NCI-H2107 treated with DMSO at 0.1 percent for 48 hours (cell line): Measurements from ENCODE around the gene DNAI1.
A peak's percentile ranks its signal among the peaks of the same experiment; 100 is the strongest.

Source experiments
- DNase-seq: peaks from one replicate; lab custom pipeline; 2025; ENCODE audit not compliant: unreplicated experiment; lab: John Stamatoyannopoulos, UW

The DNAI1 gene

DNA sequence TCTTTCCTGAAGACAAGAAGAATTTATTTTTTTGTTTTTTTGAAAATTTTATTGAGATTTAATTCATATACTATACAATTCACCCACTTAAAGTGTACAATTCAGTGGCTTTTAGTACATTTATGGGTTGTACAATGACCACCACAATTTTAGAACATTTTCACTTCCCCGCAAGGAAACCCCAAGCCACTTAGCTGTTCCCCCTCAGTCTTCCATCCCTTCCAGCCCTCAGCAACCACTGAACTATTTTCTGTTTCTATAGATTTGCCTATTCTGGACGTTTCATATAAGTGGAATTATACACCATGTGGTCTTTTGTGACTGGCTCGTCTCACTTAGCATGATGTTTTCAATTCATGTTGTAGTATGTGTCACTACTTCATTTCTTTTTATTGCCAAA, 28.0 kb downstream of the DNAI1 start:
- no peak for DNase-seq

DNA sequence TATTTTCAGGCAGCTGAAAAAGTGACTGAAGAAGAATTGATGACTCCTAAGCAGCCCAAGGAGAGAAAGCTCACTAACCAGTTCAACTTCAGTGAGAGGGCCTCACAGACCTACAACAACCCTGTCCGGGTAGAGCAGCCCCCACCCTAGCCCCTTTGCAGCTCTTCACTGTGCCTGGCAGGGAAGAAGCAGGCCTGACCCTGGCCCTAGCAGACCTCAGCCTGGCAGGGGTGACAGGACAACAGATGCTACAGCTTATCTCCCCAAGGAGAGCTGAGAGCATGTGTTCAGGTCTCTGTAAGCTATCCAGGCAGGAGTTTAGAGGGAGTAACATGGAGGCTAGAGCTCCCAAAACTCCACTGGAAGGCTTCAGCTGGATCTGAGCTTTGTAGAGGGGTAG, 31.8 kb downstream of the DNAI1 start:
- DNase-seq = no peak

DNA sequence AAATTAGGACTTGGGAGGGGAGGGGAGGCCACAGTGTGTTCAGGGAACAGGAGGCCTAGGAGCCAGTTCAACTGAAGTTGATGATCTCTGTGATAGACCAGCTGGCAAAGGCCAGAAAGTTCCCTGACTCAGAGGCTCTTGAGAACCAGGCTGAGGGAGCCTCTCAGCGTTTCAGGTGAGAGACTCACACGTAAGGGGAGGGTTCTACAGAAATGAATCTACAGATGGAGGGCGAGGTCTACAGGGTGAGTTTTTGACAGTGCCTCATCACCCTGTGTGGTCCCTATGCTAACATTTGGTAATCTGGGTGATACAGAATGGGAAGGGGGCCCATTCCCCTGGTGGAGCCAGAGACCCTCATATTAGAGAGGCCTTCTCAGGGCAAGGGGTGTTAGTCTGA, 32.2 kb downstream of the DNAI1 start:
- DNase-seq = no peak

DNA sequence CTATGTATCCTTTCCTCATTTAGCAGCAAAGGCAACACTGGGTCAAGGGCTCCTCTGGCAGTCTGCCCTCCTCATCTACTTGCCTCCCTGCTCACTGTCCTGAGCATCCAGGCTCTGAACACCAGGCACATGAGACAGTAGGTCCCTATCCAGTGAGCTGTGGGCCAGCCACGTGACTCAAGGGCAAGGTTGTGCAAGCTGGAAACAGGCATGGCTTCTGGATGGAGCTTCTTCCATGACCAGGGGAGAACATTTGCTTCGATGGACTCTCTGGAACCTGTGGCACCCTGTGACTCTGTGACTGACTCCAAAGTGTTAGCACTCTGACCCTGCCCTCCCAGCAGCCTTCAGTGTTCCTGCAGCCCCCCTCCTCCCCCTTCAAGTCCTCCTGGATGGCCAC, 33.0 kb downstream of the DNAI1 start:
- no peak for DNase-seq

DNA sequence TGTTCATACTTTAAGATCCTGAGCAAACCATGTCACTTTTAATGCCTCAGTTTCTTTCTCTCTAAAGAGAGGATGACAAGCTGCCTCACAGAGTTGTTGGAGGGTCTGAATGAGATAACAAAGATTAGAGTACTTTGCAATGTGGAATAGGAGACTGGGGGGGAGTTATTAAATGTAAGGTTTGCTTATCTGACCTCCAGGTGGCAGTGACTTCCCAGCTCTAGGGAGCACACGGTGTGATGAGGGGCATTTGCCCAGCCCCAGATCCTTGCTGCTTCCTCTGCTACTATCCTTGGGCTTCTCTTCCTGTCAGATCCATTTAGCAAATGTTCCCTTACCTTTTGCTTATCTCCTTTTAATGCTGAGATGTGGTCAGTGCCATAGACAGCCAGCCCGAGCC, 33.4 kb downstream of the DNAI1 start:
- DNase-seq = no peak

DNA sequence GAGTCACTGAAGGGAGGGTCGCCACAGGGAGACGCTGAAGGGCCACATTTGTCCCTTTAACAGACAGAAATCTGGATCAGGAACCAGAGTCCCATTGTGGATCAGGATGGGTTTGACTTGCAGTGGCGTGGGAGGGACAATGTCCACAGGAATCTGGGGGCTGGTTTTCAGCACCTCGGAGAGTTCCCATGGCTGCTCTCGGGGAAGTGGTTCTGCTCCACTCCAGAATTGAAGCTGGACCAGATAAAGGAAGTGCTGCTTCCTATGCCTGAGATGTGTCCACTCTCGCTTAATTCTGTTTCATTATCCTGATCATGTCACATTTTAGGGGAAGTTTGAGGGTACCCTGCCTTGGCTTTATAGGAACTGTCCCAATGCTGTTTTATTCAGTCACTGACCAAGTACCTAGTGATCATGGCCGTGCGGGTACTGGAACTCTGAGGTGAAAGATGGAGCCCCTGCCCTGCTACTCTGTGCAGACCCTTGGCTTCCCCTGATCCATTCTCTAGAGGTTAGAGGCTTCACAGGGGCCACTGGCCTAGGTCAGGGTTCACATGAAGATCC, 35.4 kb downstream of the DNAI1 start:
- DNase-seq = no peak

DNA sequence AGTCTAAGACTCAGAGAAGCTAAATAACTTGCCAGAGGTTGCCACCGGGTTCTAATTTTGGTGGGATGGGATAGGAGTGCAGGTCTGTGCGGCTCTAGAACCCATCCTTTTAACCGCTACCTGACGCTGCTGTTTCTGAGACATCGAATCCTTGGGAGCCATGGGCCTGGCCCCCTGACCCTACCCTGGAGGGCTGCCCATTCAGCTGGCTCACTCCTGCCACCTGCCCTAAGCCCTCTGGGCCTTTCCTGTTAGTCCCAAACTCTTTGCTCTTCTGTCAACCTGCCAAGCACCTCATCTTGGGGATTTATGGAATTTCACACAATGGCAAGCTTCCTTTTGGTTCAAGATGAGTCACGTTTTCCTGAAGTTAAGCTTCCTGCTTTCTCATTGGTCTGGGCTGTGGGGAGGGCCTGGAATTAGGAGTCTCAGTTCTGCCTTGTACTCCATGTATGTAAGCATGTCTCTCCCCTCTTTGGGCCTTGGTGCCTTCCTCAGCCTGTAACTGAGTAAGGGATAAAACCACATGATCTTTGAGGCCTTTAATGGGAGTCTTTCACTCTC, 37.6 kb downstream of the DNAI1 start:
- DNase-seq = no peak

DNA sequence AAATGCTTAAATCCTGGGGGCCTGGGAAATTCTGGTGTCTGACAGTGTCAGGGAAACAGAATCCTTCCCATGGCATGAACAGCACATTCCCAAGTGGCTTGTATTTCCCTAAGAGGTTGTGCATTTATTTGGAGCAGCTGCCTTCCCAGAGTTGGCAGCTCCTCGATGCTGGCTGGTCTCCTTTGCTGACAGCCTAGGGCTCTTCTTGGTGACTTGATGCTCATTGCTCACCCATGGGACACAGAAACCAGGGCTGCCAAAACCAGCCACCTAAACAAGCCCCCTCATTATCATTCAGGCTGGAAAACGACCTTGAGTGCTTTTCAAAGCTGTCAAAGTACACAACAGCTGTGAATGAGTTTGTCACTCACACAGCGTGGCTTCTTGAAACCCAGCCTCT, 39.9 kb downstream of the DNAI1 start:
- peak; percentile 34 for DNase-seq

DNA sequence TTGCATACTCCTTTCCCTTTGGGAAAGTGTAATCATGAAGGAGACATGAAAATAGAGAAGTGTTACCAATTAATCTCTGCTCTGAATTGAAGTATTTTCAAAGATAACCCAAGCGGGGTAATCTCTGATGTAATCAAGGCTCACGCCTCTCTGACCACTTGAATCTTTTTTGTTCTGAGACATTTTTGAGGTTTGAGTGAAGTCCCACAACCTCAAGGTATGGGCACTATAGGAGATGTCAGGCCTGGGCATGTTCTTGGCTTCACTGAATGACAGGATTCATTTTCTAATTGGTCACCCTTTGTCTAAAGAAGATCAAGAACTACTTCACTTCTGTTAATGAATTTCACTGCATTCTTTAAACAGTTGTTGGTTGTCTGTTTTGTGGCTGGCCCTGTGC, 40.5 kb downstream of the DNAI1 start:
- no peak for DNase-seq

DNA sequence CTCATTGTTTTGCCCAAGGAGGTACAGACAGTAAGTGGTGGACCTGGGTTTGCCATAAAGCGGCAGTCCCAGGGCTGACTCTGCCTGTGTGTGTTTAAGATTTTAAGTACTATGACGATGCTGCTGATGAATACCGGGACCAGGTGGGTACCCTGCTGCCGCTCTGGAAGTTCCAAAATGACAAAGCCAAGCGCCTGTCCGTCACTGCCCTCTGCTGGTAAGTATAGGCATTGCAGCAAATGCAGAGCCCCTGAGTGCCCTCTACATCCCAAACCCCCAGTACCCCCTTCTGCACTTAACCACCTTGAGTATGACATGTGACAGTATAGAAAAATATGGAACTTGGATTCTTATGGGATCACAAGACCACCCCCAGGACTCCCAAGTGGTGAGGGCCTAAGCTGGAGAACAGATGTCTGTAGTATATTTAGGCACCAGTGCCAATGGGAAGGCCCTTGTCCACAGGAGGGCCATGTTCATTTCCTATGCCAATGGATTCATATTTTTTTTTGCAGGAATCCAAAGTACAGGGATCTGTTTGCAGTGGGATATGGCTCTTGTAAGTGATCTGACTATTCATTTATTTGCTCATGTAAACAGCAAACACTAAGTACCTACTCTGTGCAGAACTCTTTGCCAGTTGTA, 42.1 kb downstream of the DNAI1 start:
- peak; percentile 50 for DNase-seq

DNA sequence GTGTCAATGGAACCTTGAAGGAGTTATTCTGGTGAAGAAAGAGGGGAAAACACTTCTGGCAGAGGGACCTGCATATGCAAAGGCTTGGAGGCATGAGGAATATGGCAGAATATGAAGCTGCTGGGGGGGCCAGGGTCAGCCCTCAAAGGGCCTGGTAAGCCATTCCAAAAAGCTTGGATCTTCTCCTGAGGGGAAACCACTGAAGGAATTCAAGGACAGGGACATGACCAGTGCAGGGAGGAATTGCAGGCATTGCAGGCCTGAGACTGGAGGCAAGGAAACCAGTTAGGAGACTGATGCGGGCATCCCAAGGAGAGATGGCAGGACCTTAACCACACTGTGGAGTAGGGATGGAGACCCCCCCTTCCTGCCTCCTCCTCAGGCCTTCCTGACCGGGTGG, 42.8 kb downstream of the DNAI1 start:
- no peak for DNase-seq

DNA sequence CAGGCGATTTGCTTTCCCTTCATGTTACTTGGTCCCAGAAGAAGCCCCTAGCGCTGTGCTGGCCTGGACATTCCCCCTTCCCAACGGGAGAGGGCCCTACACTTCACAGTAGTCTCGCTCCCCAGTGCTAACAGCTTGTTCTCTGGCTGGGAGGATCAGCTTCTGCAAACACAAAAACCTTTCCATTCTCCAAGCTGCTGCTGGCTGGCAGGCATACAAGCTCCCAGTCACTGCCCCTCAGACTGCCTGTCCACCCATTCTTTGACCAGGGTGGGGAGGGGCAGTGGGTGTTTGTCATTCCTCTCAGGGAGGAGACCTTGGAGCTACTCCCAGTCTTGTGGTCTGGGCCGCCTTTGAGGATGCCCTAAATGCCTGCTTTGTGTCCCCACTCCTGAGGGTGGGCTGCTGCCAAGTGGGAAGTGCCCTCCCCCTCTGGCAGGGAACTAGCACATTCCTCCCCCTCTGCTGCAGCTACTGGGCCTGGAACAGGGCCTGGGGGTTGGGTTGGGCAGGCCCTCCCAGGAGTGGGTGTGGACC, 43.4 kb downstream of the DNAI1 start:
- no peak for DNase-seq

DNA sequence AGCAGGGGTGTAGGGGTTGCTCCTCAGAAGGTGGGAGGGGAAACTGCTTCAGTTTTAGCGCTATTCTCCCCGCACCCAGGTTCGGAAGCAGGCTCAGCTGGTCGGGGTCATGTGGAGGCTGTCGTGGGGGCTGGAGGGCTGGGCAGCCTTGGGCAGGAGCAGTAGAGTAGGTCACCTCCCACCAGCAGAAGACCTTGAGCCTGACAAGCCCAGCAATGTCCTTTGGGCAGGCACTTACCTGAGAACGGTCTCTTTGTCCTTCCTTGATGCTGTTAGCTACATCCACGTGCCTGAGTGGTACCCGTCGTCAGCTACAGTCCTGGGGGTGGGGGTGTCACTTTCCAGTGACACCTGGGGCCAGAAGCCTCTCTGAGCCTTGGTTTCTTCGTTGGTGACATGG, 43.9 kb downstream of the DNAI1 start:
- DNase-seq = no peak

DNA sequence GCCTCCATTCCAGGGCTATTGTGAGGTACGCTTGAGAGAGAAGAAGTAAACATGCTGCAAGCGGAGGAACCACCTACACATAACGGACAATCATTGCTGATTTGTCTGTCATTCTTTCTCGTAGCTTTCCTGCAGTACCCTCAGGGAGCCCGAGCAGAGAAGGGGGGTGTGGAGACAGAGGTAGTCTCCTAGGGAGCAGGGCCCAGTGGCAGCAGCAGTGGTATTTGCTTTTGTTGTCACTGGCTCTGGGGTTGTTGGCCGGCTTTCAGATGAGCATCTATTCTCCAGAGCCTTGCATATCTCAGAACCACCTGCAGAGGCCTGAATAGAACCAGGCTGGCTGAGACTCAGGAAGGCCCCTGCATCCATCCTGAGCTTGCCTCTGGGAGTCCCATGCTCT, 44.3 kb downstream of the DNAI1 start:
- peak; percentile 29 for DNase-seq

DNA sequence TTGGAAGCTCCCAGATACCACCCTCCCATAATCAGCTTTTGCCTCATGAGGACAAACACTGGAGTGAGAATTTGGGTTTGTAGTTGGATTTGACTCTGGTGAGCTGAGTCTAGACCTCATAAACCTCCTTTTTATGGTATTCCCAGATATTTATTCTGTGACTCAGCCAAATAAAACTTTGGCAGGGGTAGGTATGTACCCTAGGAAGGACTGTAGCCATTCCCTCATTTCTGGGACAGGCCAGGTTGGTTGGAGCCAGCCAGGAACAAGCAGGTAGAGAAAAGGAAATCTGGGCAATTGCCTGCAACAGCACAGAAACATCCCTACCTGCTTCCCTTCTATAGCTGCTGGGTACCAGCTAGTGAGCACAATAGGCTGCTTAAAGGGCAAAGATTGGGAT, 44.8 kb downstream of the DNAI1 start:
- DNase-seq = no peak

DNA sequence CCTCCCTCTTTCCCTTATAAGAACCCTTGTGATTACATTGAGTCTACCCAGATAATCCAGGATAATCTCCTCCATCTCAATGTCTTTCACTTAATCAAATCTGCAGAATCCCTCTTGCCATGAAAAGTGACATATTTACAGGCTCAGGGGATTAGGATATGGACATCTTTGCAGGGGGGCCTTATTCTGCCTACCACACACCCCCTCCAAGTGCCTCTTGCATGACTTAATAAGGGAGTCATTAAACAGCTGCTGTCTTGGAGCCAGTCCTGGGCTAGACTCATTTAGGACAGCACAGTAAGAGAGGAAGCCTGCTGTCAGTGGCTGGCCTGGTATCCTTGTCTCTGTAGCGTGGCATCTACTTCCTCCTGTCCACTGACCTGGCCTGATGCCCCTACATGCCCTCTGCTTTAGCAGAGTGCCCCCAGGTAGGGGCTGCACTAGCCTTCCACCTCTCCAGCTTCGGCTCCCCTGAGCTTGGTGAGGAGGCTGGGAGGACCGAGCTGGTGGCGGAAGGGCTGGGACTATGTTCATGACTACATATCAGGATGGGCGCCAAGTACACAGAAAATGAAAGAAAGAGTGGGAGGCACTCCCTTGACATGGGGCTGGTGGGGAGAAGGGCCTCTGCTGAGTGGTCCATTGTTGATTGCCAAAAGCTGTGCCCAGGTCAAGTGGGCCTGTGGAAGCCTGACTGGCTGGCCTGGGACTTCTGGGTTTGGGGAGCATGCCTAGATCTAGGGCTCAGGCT, 46.9 kb downstream of the DNAI1 start:
- DNase-seq = no peak

DNA sequence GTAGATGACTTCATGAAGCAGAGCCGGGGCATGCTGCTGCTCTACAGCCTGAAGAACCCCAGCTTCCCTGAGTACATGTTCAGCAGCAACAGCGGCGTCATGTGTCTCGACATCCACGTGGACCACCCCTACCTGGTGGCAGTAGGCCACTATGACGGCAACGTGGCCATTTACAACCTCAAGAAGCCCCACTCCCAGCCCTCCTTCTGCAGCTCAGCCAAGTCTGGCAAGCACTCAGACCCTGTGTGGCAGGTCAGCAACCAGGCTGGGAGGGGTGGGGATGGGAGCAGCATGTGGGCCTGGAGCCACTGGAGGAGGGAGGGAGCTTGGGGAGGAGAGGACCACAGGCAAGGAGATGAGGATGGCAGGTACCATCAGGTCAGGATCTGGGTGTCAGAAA, 48.0 kb downstream of the DNAI1 start:
- no peak for DNase-seq

DNA sequence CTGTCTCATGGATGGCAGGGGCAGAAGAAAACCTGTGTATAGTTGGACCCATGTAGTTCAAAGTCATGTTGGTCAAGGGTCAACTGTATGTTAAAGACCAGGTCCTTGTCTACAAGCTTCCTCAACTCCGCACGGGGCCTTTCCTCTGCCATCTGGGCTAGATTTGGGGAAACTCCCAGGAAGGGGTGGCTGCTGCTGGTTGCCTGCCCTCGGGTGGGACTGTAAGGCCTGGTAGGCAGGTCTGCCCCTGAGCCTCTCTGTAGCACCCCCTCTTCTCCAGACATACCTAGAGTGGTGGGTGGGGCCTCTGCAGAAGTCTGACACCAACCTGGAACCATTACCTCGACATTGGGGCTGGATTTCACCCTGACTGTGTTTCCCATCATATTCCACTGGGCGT, 49.0 kb downstream of the DNAI1 start:
- no peak for DNase-seq

DNA sequence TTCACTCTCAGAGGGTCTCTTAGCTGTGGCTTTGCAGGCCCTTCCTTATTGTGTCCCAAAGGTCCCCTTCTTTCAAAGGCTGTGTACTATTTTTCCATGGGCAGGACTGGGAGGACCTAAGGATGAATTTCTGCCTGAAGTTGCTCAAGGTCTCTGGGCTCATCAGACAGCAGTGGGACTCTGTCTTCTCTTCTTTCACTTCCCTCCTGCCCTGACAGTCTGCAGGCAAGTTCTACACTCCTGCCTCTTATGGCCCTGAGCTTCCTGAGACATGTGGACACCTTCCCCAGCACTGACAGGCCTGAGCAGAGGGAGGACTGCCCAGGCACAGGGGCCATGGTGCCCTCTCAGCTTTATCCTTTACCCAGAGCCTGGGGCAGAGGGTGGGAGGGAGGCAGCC, 49.4 kb downstream of the DNAI1 start:
- DNase-seq = no peak

DNA sequence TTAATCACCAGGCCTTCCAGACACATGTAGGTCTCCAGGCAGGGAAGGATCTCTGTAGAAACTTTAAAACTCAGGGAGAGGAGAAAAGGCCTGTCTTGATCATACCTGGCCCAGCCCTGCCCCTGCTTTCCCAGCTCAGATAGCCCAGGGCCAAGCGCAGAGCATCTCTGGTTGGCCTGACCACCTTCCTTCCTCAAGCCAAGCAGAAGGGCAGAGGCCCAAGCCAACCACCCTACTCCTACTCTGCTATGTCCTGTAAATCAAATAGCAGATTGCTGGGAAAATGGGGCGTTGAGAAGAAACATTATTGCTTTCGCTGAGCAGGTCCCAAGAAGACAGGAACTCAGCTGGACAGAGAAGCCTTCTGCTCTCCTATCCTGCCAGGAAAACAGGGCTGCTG, 49.9 kb downstream of the DNAI1 start:
- no peak for DNase-seq

DNA sequence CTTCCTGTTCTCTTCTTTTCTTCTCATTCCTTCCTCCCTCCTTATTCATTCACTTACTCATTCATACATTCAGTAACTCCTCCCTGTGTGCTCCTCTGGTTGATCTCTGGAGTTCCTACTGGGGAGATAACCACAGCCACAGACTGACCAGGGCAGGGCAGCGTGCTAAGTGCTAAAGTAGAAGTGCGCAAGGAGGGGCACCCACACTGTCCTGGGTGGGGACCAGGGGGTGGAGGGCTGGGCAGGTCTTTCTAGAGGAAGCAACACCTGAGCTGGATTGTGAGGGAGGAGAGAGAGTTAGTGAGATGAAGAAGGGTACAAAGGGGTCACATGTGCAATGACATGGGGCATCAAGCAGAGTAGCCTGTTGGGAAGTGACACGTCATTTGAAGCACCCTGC, 50.3 kb downstream of the DNAI1 start:
- DNase-seq = no peak
